ENCODE data around the gene PROX2. TPM values are rescaled to one million over a fixed set of nuclear protein-coding genes. Genes with fewer than 3 reads are reported as not detected.

Gene PROX2
- total RNA-seq, 2 experiments from 2014 or later, result 0.11 to 0.23 TPM

DNA sequence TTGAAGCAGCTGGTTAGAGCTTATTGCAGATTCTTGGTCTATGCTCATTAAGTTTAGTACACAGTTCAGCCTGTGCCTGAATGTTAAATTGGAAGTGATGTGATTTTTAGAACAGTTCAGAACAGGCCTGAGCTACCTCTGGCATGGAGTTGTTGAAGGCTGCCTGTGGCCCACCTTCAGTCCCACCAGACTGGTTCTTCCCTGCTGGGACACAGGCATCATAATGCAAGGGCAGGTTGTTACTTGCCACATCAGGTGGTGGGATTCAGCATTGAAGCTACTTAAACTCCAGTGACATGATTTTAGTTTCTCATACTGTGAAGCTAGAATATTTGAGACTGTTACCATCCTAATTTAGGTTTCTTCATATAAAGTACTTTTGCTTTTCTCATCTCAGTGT is 49.4 kb downstream of the PROX2 start:
- Mint-ChIP-seq H3K27ac (no peak overlapping the region), H3K4me1 (peaks cover 3% of the 10 kb centered on the region), H3K27me3 (no peaks in the 10 kb centered on the region), H3K36me3 (ENCODE audit: low read depth) (peaks cover 30% of the 10 kb centered on the region), H3K9me3 (ENCODE audit: low read depth) (no peaks in the 10 kb centered on the region), H3K4me3 (no peak overlapping the region)
- ChIA-PET CTCF (no interaction called here), POLR2A (no interaction called here)
- DNase-seq (no peak), ATAC-seq (no peak)
- intact Hi-C loops (cut with DNase I, micrococcal nuclease), result no loop called here

Other genes starting within 250 kb of the PROX2 start
- gene AREL1, start 163.1 kb downstream of the PROX2 start, total RNA-seq, result 10 to 100 TPM; 31.3 to 35.6 TPM
- gene FCF1, start 163.0 kb downstream of the PROX2 start, total RNA-seq, result 100 to 1,000 TPM in 1 of 2 experiments, 10 to 100 TPM in 1; 87.7 to 112 TPM
- gene YLPM1, start 112.8 kb downstream of the PROX2 start, total RNA-seq, result 10 to 100 TPM; 53.0 to 60.9 TPM
- gene DLST, start 5.8 kb upstream of the PROX2 start, total RNA-seq, result 100 to 1,000 TPM; 103 to 120 TPM
- gene RPS6KL1, start 47.1 kb upstream of the PROX2 start, total RNA-seq, result 1 to 10 TPM; 5.6 to 6.0 TPM
- gene PGF, start 79.5 kb upstream of the PROX2 start, total RNA-seq, result under 1 TPM in 1 of 2 experiments, not detected in 1; 0.09 TPM
- 10 to 100 TPM; 55.6 to 69.8 TPM for gene EIF2B2, start 126.8 kb upstream of the PROX2 start, total RNA-seq
- gene MLH3, start 175.3 kb upstream of the PROX2 start, total RNA-seq, result 10 to 100 TPM; 28.1 to 30.8 TPM
- 10 to 100 TPM; 37.0 to 40.2 TPM for gene ACYP1, start 187.9 kb upstream of the PROX2 start, total RNA-seq
- gene ZC2HC1C, start 193.5 kb upstream of the PROX2 start, total RNA-seq, result 1 to 10 TPM; 1.2 to 1.3 TPM